ENCODE data around the gene RPP25L. TPM values are rescaled to one million over a fixed set of nuclear protein-coding genes. Genes with fewer than 3 reads are reported as not detected.

The RPP25L gene
- total RNA-seq, 2 experiments from 2014 or later = 25.7 to 27.0 TPM

DNA sequence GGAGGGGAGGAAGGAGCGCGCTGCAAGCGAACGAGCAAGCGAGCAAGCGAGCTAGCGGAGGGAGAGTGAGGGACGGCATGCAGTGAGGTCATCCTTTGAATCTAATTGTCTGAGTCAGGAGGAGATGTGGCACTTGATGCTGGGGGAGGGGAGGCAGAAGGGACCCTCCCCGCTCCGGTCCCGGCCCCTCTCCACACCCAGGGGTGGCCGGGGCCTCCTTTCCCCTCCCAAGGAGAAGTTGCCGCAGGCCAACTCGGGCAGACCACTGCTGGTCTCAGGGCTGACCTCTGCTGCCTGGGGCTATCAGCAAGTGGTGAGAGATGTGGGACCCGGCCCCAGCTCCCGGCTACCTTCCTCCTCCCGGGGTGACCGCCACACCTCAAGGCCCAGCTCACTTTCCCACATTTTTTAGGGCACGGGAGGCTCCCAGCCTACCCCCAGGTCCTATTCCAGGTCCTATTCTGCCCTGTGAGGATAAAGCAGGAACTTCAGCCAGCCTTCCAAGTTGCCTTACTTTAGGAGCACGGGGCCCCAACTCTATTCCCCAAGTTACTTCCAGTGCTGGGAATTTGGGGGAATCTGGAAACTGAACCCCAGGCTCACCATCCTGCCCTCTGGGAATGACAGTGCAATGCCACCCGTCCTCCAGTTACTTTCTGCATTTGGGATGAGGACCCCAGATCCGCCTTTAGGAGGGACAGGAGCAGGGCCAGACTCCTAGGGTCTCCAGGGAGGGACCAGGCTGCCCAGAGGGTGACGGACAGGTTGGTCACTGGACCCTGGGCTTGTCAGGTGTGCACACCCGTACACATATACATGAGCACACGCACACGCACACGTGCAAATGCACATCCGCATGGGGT lies 33.4 kb downstream of the RPP25L start:
- H3K27me3 Mint-ChIP-seq (ENCODE audit: low read depth) = peaks cover 60% of the 10 kb centered on the region
- intact Hi-C loops (cut with micrococcal nuclease) = no loop called here
- peak; percentile 40 for DNase-seq
- CTCF ChIA-PET = interaction anchor here (4.0 kb wide), 1 partner anchor 13 kb away, joined by 20 read pairs; no protein-coding TSS in a partner anchor
- H3K4me1 Mint-ChIP-seq (ENCODE audit: low read depth) = peaks cover 8% of the 10 kb centered on the region
- H3K36me3 Mint-ChIP-seq (ENCODE audit: low read depth) = no peaks in the 10 kb centered on the region
- no peaks in the 10 kb centered on the region for H3K9me3 Mint-ChIP-seq
- H3K27ac Mint-ChIP-seq = no peak overlapping the region
- H3K4me3 Mint-ChIP-seq = no peak overlapping the region

DNA sequence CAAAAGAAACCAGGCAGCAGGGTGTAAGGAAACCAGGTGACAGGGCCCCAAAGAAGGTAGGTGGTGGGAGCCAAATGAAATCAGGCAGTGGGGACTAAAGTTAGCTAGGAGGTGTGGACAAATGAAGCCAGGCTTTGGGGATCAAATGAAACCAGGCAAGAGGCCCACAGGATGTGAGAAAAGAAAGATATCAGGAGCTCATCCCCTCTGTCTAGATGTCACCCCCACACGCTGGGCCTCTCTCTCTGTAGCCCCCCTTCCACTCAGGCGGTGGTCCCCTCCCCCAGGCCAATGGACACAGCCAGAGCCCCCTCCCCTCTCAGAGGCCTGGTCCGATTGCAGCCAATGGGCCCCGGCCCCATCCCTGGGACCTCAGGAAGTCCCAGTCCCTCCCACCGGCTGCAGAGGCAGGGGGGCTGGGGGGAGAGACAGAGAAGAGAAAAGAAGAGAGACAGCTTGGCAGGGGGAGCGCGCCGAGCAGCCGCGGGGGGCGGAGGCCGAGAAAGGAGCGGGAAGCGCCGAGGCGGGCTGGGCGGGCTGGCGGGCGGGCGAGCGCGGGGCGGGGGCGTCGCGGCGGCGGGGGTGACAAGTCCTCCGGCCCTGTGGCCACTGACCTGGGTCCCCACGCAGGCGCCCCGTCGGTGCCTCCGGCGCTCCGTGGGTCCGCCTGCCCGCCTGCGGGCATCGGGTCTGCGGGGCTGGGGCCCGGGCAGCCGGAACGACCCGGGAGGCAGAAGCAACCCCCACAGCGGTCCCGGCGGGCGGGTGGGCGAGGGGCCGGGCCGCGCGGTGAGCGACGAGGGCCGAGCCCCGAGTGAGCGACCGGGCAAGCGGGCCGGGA lies 34.3 kb downstream of the RPP25L start:
- no peaks in the 10 kb centered on the region for H3K36me3 Mint-ChIP-seq (ENCODE audit: low read depth)
- H3K27ac Mint-ChIP-seq = no peak overlapping the region
- H3K9me3 Mint-ChIP-seq = no peaks in the 10 kb centered on the region
- intact Hi-C loops (cut with micrococcal nuclease) = no loop called here
- no peak overlapping the region for H3K4me3 Mint-ChIP-seq
- H3K27me3 Mint-ChIP-seq (ENCODE audit: low read depth) = peaks cover 59% of the 10 kb centered on the region
- CTCF ChIA-PET = interaction anchor here (1.1 to 4.0 kb wide), 2 partner anchors 14 to 174 kb away, joined by 3 to 20 read pairs; no protein-coding TSS in a partner anchor
- DNase-seq = no peak
- peaks cover 8% of the 10 kb centered on the region for H3K4me1 Mint-ChIP-seq (ENCODE audit: low read depth)

DNA sequence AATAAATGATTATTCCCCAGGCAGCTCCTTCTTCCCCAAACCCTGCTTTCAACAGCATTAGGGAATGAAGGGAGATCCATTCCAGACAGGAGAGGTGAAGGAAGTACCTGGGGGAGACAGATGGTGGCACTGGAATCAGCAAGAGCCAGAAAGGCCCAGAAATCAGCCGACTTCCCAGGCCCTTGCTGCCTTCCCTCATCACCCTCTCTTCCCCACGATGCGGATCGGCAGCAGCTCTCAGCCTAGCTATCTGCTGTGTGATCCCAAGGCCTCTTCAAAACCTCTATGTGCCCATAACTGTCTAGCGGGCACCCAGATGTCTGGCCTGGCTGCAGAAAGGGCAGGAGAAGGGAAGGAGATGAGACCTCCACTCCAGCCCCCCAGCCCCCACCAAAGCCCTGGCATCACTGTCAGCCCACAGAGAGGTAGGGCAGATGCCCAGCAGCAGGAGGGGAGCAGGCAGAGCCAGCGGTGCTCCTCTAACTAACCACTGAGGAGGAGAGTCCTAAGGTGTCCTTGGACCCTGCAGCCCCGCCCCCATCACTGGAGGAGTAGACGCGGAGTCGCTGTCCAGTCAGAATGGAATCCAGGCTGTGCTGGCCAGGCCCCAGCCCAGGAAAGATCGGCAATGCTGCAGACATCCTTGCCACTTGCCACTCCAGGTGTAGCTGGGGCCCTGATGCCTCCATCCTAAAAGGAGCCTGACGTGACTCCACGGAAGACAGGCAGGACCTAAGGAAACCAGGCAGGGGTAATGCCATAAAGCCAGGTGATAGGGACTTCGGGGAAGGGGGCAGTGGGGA lies 35.1 kb downstream of the RPP25L start:
- peaks cover 8% of the 10 kb centered on the region for H3K4me1 Mint-ChIP-seq (ENCODE audit: low read depth)
- H3K9me3 Mint-ChIP-seq = no peaks in the 10 kb centered on the region
- peaks cover 56% of the 10 kb centered on the region for H3K27me3 Mint-ChIP-seq (ENCODE audit: low read depth)
- H3K27ac Mint-ChIP-seq = no peak overlapping the region
- no peak for DNase-seq
- CTCF ChIA-PET = interaction anchor here (1.1 to 4.0 kb wide), 2 partner anchors 15 to 173 kb away, joined by 3 to 20 read pairs; no protein-coding TSS in a partner anchor
- intact Hi-C loops (cut with micrococcal nuclease) = no loop called here
- no peaks in the 10 kb centered on the region for H3K36me3 Mint-ChIP-seq (ENCODE audit: low read depth)
- no peak overlapping the region for H3K4me3 Mint-ChIP-seq

DNA sequence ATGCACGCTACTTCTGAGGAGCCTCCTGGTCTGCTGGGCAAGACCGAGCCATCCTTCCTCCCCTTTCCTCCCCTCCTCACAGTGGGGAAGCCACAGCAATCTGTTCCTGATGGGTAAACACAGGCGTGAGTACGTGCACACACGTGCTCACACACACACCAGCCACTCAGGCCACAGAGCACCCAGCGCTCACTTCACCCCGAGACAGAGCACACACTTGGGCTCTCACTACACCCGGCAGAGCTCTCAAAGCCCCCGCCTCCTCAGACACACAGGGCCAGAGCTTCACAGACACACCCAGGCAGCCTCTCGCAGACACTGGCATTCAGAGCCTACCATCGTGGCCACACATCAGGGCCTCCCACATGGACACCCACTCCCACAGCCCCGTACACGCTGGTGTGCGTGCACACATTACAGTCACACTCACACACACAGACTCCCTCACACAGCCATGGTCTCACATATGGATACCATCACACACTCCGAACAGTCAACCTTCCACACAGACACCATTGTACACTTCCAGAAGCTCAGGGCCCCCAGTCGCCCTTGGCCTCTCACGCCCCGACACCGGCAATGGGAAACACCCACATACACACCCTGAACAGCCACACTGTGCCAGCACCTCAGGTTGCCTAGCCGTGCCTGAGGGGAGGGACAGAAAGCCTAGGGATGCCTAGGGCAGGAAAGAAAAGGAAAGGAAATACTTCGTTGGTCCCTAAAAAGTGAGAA lies 35.9 kb downstream of the RPP25L start:
- no peak overlapping the region for H3K27ac Mint-ChIP-seq
- peaks cover 50% of the 10 kb centered on the region for H3K27me3 Mint-ChIP-seq (ENCODE audit: low read depth)
- no peaks in the 10 kb centered on the region for H3K9me3 Mint-ChIP-seq
- CTCF ChIA-PET = interaction anchor here (1.1 kb wide), 1 partner anchor 172 kb away, joined by 3 read pairs; no protein-coding TSS in a partner anchor
- no peak overlapping the region for H3K4me3 Mint-ChIP-seq
- H3K36me3 Mint-ChIP-seq (ENCODE audit: low read depth) = no peaks in the 10 kb centered on the region
- H3K4me1 Mint-ChIP-seq (ENCODE audit: low read depth) = peaks cover 8% of the 10 kb centered on the region
- intact Hi-C loops (cut with micrococcal nuclease) = no loop called here
- no peak for DNase-seq

DNA sequence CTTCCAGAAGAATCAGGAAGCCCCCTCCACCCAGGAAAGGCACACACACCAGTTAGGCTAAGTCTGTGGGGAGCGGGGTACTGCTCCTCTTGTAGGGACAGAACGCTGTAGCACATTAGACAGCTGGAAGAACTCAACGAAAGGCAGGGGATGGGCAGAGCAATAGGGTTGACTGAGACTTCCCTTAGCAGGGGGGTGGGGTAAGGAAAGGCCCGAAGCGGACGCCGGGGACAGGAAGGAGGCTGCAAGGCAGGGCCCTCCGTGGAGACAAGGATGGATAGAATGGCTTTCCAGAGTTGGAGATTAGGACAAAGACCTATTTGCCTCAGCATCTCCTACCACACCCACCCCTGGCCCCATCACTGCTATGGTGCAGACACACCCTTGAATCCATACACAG lies 36.7 kb downstream of the RPP25L start:
- no peak overlapping the region for H3K4me3 Mint-ChIP-seq
- DNase-seq = no peak
- H3K9me3 Mint-ChIP-seq = no peaks in the 10 kb centered on the region
- no peak overlapping the region for H3K27ac Mint-ChIP-seq
- no peaks in the 10 kb centered on the region for H3K36me3 Mint-ChIP-seq (ENCODE audit: low read depth)
- CTCF ChIA-PET = no interaction called here
- H3K27me3 Mint-ChIP-seq (ENCODE audit: low read depth) = peaks cover 42% of the 10 kb centered on the region
- intact Hi-C loops (cut with micrococcal nuclease) = no loop called here
- H3K4me1 Mint-ChIP-seq (ENCODE audit: low read depth) = peaks cover 8% of the 10 kb centered on the region

- Mint-ChIP-seq H3K4me3 (no peak overlapping the region), H3K36me3 (ENCODE audit: low read depth) (no peaks in the 10 kb centered on the region), H3K9me3 (no peaks in the 10 kb centered on the region), H3K27ac (no peak overlapping the region), H3K27me3 (ENCODE audit: low read depth) (peaks cover 36% of the 10 kb centered on the region), H3K4me1 (ENCODE audit: low read depth) (peaks cover 8% of the 10 kb centered on the region)
- DNase-seq = no peak
- intact Hi-C loops (cut with micrococcal nuclease) = no loop called here
- CTCF ChIA-PET = no interaction called here
These were observed 37.3 kb downstream of the RPP25L start for GRCh38 chr9:34574571-34574970.

GRCh38 chr9:34573599-34574325 lies 38.1 kb downstream of the RPP25L start:
- Mint-ChIP-seq H3K4me1 (ENCODE audit: low read depth) (peaks cover 8% of the 10 kb centered on the region), H3K36me3 (ENCODE audit: low read depth) (no peaks in the 10 kb centered on the region), H3K27me3 (ENCODE audit: low read depth) (peaks cover 30% of the 10 kb centered on the region), H3K4me3 (no peak overlapping the region), H3K9me3 (no peaks in the 10 kb centered on the region), H3K27ac (no peak overlapping the region)
- DNase-seq = no peak
- CTCF ChIA-PET = no interaction called here
- intact Hi-C loops (cut with micrococcal nuclease) = no loop called here

GRCh38 chr9:34572628-34573027 lies 39.3 kb downstream of the RPP25L start:
- peaks cover 24% of the 10 kb centered on the region for H3K27me3 Mint-ChIP-seq (ENCODE audit: low read depth)
- H3K4me1 Mint-ChIP-seq (ENCODE audit: low read depth) = peaks cover 7% of the 10 kb centered on the region
- H3K36me3 Mint-ChIP-seq (ENCODE audit: low read depth) = no peaks in the 10 kb centered on the region
- H3K9me3 Mint-ChIP-seq = no peaks in the 10 kb centered on the region
- intact Hi-C loops (cut with micrococcal nuclease) = no loop called here
- CTCF ChIA-PET = no interaction called here
- no peak overlapping the region for H3K4me3 Mint-ChIP-seq
- DNase-seq = no peak
- H3K27ac Mint-ChIP-seq = no peak overlapping the region

GRCh38 chr9:34572092-34572491 lies 39.8 kb downstream of the RPP25L start:
- CTCF ChIA-PET = no interaction called here
- H3K36me3 Mint-ChIP-seq (ENCODE audit: low read depth) = no peaks in the 10 kb centered on the region
- H3K27ac Mint-ChIP-seq = no peak overlapping the region
- intact Hi-C loops (cut with micrococcal nuclease) = no loop called here
- no peak for DNase-seq
- H3K27me3 Mint-ChIP-seq (ENCODE audit: low read depth) = peaks cover 19% of the 10 kb centered on the region
- H3K9me3 Mint-ChIP-seq = no peaks in the 10 kb centered on the region
- peaks cover 2% of the 10 kb centered on the region for H3K4me1 Mint-ChIP-seq (ENCODE audit: low read depth)
- H3K4me3 Mint-ChIP-seq = no peak overlapping the region

GRCh38 chr9:34571481-34571810 lies 40.5 kb downstream of the RPP25L start:
- intact Hi-C loops (cut with micrococcal nuclease) = no loop called here
- Mint-ChIP-seq H3K4me1 (ENCODE audit: low read depth) (no peaks in the 10 kb centered on the region), H3K9me3 (no peaks in the 10 kb centered on the region), H3K27me3 (ENCODE audit: low read depth) (peaks cover 13% of the 10 kb centered on the region), H3K27ac (no peak overlapping the region), H3K36me3 (ENCODE audit: low read depth) (no peaks in the 10 kb centered on the region), H3K4me3 (no peak overlapping the region)
- CTCF ChIA-PET = no interaction called here
- DNase-seq = no peak

- no peaks in the 10 kb centered on the region for H3K36me3 Mint-ChIP-seq (ENCODE audit: low read depth)
- no peak overlapping the region for H3K27ac Mint-ChIP-seq
- no peaks in the 10 kb centered on the region for H3K4me1 Mint-ChIP-seq (ENCODE audit: low read depth)
- no peaks in the 10 kb centered on the region for H3K9me3 Mint-ChIP-seq
- intact Hi-C loops (cut with micrococcal nuclease) = no loop called here
- H3K4me3 Mint-ChIP-seq = no peak overlapping the region
- peaks cover 8% of the 10 kb centered on the region for H3K27me3 Mint-ChIP-seq (ENCODE audit: low read depth)
- no peak for DNase-seq
- CTCF ChIA-PET = interaction anchor here (1.1 kb wide), 1 partner anchor 32 kb away, joined by 4 read pairs; no protein-coding TSS in a partner anchor
These were observed 41.0 kb downstream of the RPP25L start for GRCh38 chr9:34570809-34571480.

Data from activated naive CD4-positive, alpha-beta T cell treated with anti-CD3 and anti-CD28 coated beads for 36 hours (primary cell).